Effector memory CD8-positive, alpha-beta T cell (primary cell): ENCODE measurements around the gene GOLGA6D.
"Not testable (repeated sequence)": the region's sequence is repeated elsewhere in the genome, so short reads cannot be mapped to it uniquely, and the experiment has no call there.

ENCODE experiments used
- ATAC-seq: fragments of 150-1000 bp; cut with Tn5 transposase; replicated peaks from 2 replicates; pipeline ENCODE4 v1.10.0; 2021; ENCODE audit warnings: mild to moderate bottlenecking, moderate library complexity
- DNase-seq, 3 experiments: peaks; one replicate each; pipeline ENCODE4 v3.0.0; 2021
- H3K27ac Mint-ChIP-seq, 2 donors: one replicate each; pipeline ENCODE4 v1.8.0; 2022; ENCODE audit warnings: mild to moderate bottlenecking in 2 of 2, mixed read lengths in 2 of 2, moderate library complexity in 2 of 2
- H3K27me3 Mint-ChIP-seq, 2 donors: one replicate each; pipeline ENCODE4 v1.8.0; 2022; ENCODE audit warnings: mixed read lengths in 2 of 2
- H3K36me3 Mint-ChIP-seq: one replicate; pipeline ENCODE4 v1.8.0; 2022; ENCODE audit warnings: mild to moderate bottlenecking, moderate library complexity, mixed read lengths; ENCODE audit not compliant: insufficient read depth
- H3K4me1 Mint-ChIP-seq, 2 donors: one replicate each; pipeline ENCODE4 v1.8.0; 2022; ENCODE audit warnings: low read depth in 2 of 2, mixed read lengths in 2 of 2
- H3K4me3 Mint-ChIP-seq, 2 donors: one replicate each; pipeline ENCODE4 v1.8.0; 2022; ENCODE audit warnings: mild to moderate bottlenecking in 2 of 2, mixed read lengths in 2 of 2, moderate library complexity in 2 of 2
- H3K9me3 Mint-ChIP-seq, 2 donors: one replicate each; pipeline ENCODE4 v1.8.0; 2022; ENCODE audit warnings: mixed read lengths in 2 of 2
- total RNA-seq, 9 experiments: gene quantifications; one replicate each; lab custom pipeline; 2026; lab: John Stamatoyannopoulos, UW

Gene GOLGA6D
- total RNA-seq = 0 to 0.06 (median 0) reads per million in 9 experiments

GRCh38 chr15:75282572-75282971 lies at the start of gene GOLGA6D:
TSS of gene GOLGA6D (plus strand) at chr15:75282835. CDS start at chr15:75282876, 41 bp downstream.
- not testable (repeated sequence) for ATAC-seq, H3K4me3 Mint-ChIP-seq, H3K27me3 Mint-ChIP-seq

GRCh38 chr15:75233504-75234190 lies 49.0 kb upstream of the GOLGA6D start:
- no peak overlapping the region for H3K4me3 Mint-ChIP-seq
- no peak overlapping the region for H3K27ac Mint-ChIP-seq
- DNase-seq = no peak
- H3K4me1 Mint-ChIP-seq = no peaks in the 10 kb centered on the region
- no peaks in the 10 kb centered on the region for H3K36me3 Mint-ChIP-seq
- ATAC-seq = no peak
- H3K27me3 Mint-ChIP-seq = peaks cover 31 to 80% of the 10 kb centered on the region in 2 donors
- H3K9me3 Mint-ChIP-seq = no peaks in the 10 kb centered on the region

More at GRCh38 chr15:75282572-75282971, at the start of gene GOLGA6D:
- not testable (repeated sequence) for H3K4me1 Mint-ChIP-seq, H3K9me3 Mint-ChIP-seq, DNase-seq, H3K36me3 Mint-ChIP-seq, H3K27ac Mint-ChIP-seq

GRCh38 chr15:75234191-75234810 lies 48.3 kb upstream of the GOLGA6D start:
- H3K4me3 Mint-ChIP-seq = no peak overlapping the region
- no peaks in the 10 kb centered on the region for H3K36me3 Mint-ChIP-seq
- H3K9me3 Mint-ChIP-seq = no peaks in the 10 kb centered on the region
- H3K4me1 Mint-ChIP-seq = no peaks in the 10 kb centered on the region
- peaks cover 37 to 86% of the 10 kb centered on the region in 2 donors for H3K27me3 Mint-ChIP-seq
- DNase-seq (no peak), ATAC-seq (no peak)
- no peak overlapping the region for H3K27ac Mint-ChIP-seq

GRCh38 chr15:75235051-75235673 lies 47.5 kb upstream of the GOLGA6D start:
- no peaks in the 10 kb centered on the region for H3K9me3 Mint-ChIP-seq
- no peaks in the 10 kb centered on the region for H3K4me1 Mint-ChIP-seq
- no peak for ATAC-seq
- no peak overlapping the region for H3K27ac Mint-ChIP-seq
- DNase-seq = no peak
- peaks cover 42 to 90% of the 10 kb centered on the region in 2 donors for H3K27me3 Mint-ChIP-seq
- H3K4me3 Mint-ChIP-seq = no peak overlapping the region
- H3K36me3 Mint-ChIP-seq = peaks cover 4% of the 10 kb centered on the region

- DNase-seq (no peak), ATAC-seq (no peak)
- Mint-ChIP-seq H3K4me3 (no peak overlapping the region), H3K36me3 (peaks cover 4% of the 10 kb centered on the region), H3K9me3 (no peaks in the 10 kb centered on the region), H3K27ac (no peak overlapping the region), H3K4me1 (no peaks in the 10 kb centered on the region), H3K27me3 (peaks cover 42 to 86% of the 10 kb centered on the region in 2 donors)
Measured at GRCh38 chr15:75235760-75236729, 46.6 kb upstream of the GOLGA6D start.

GRCh38 chr15:75237316-75237982 lies 45.2 kb upstream of the GOLGA6D start:
- Mint-ChIP-seq H3K4me1 (no peaks in the 10 kb centered on the region), H3K27ac (no peak overlapping the region), H3K4me3 (no peak overlapping the region), H3K9me3 (no peaks in the 10 kb centered on the region), H3K27me3 (peaks cover 32 to 72% of the 10 kb centered on the region in 2 donors), H3K36me3 (peaks cover 4% of the 10 kb centered on the region)
- ATAC-seq (no peak), DNase-seq (no peak)

- H3K9me3 Mint-ChIP-seq = no peaks in the 10 kb centered on the region
- no peak overlapping the region for H3K4me3 Mint-ChIP-seq
- H3K36me3 Mint-ChIP-seq = peaks cover 4% of the 10 kb centered on the region
- H3K4me1 Mint-ChIP-seq = no peaks in the 10 kb centered on the region
- no peak for ATAC-seq
- H3K27ac Mint-ChIP-seq = no peak overlapping the region
- H3K27me3 Mint-ChIP-seq = peaks cover 25 to 65% of the 10 kb centered on the region in 2 donors
- DNase-seq = no peak
Measured at GRCh38 chr15:75238150-75238549, 44.5 kb upstream of the GOLGA6D start.

GRCh38 chr15:75245741-75246140 lies 36.9 kb upstream of the GOLGA6D start:
- not testable (repeated sequence) for H3K9me3 Mint-ChIP-seq, H3K4me1 Mint-ChIP-seq, H3K4me3 Mint-ChIP-seq, DNase-seq, ATAC-seq, H3K27ac Mint-ChIP-seq, H3K36me3 Mint-ChIP-seq
- H3K27me3 Mint-ChIP-seq = peaks cover 19 to 36% of the 10 kb centered on the region in 2 donors

GRCh38 chr15:75248991-75249390 lies 33.6 kb upstream of the GOLGA6D start:
- not testable (repeated sequence) for H3K4me1 Mint-ChIP-seq, H3K27ac Mint-ChIP-seq, H3K9me3 Mint-ChIP-seq, ATAC-seq, H3K36me3 Mint-ChIP-seq, H3K4me3 Mint-ChIP-seq, DNase-seq
- H3K27me3 Mint-ChIP-seq = peaks cover 31 to 52% of the 10 kb centered on the region in 2 donors

- no peaks in the 10 kb centered on the region for H3K9me3 Mint-ChIP-seq
- H3K36me3 Mint-ChIP-seq = no peaks in the 10 kb centered on the region
- H3K27ac Mint-ChIP-seq = no peak overlapping the region
- no peaks in the 10 kb centered on the region for H3K4me1 Mint-ChIP-seq
- peaks cover 31 to 51% of the 10 kb centered on the region in 2 donors for H3K27me3 Mint-ChIP-seq
- DNase-seq (no peak), ATAC-seq (no peak)
- no peak overlapping the region for H3K4me3 Mint-ChIP-seq
Measured at GRCh38 chr15:75249726-75250125, 32.9 kb upstream of the GOLGA6D start.

GRCh38 chr15:75251343-75251742 lies 31.3 kb upstream of the GOLGA6D start:
- H3K27me3 Mint-ChIP-seq = peaks cover 24 to 35% of the 10 kb centered on the region in 2 donors
- not testable (repeated sequence) for H3K36me3 Mint-ChIP-seq, DNase-seq, H3K4me1 Mint-ChIP-seq, H3K9me3 Mint-ChIP-seq, H3K27ac Mint-ChIP-seq, H3K4me3 Mint-ChIP-seq, ATAC-seq

- not testable (repeated sequence) for H3K9me3 Mint-ChIP-seq, H3K36me3 Mint-ChIP-seq, DNase-seq, ATAC-seq, H3K4me1 Mint-ChIP-seq, H3K4me3 Mint-ChIP-seq
- Mint-ChIP-seq H3K27me3 (peaks cover 23 to 33% of the 10 kb centered on the region in 2 donors), H3K27ac (peak overlapping the region in 1 of 2 donors; percentile 29)
Measured at GRCh38 chr15:75252285-75252684, 30.4 kb upstream of the GOLGA6D start.
